H1 (cell line): Measurements from ENCODE around the gene PHC2. TPM values are rescaled to one million over a fixed set of nuclear protein-coding genes. Genes with fewer than 3 reads are reported as not detected.

Source experiments
- CTCF ChIA-PET: fragments of 300-600 bp; sonication (Branson Sonifier 250); formaldehyde crosslinking; loops from one replicate; lab custom pipeline; 2021; ENCODE audit not compliant: partially characterized antibody; lab: Charles Lee
- POLR2A ChIA-PET: fragments of 300-600 bp; sonication (Branson Sonifier 250); formaldehyde crosslinking; loops from one replicate; lab custom pipeline; 2021; ENCODE audit warnings: inconsistent platforms; ENCODE audit not compliant: partially characterized antibody; lab: Charles Lee
- DNase-seq, 2 experiments: peaks; one replicate each; pipeline versions ENCODE4 v3.0.0 to v3.0.0-alpha.2; 2010 to 2022; ENCODE audit warnings: low spot score in 2 of 2, low read depth in 1 of 2, mixed read lengths in 1 of 2
- FAIRE-seq: peaks from 2 replicates; lab custom pipeline; 2011; peaks lifted over from hg19 to GRCh38; lab: Jason Lieb, UNC
- H2AFZ ChIP-seq: 2 replicates; pipeline ENCODE4 v1.8.1; 2012; ENCODE audit warnings: low read length, inconsistent platforms
- H2AK5ac ChIP-seq: 2 replicates; pipeline ENCODE4 v1.6.1; 2013; ENCODE audit warnings: low read depth, low read length
- H2BK120ac ChIP-seq: replicated peaks from 2 replicates; pipeline ENCODE3; 2013; ENCODE audit warnings: low read depth, low read length, inconsistent platforms
- H2BK12ac ChIP-seq: 2 replicates; pipeline ENCODE4 v1.6.1; 2013; ENCODE audit warnings: low read depth, low read length
- H2BK15ac ChIP-seq: 2 replicates; pipeline ENCODE4 v1.6.1; 2013; ENCODE audit warnings: low read length
- H2BK20ac ChIP-seq: 2 replicates; pipeline ENCODE4 v1.6.1; 2013; ENCODE audit warnings: low read length
- H2BK5ac ChIP-seq: 2 replicates; pipeline ENCODE4 v1.6.1; 2013; ENCODE audit warnings: low read depth, low read length
- H3K14ac ChIP-seq: 2 replicates; pipeline ENCODE4 v1.6.1; 2013; ENCODE audit warnings: inconsistent platforms; ENCODE audit not compliant: insufficient read length
- H3K18ac ChIP-seq: 2 replicates; pipeline ENCODE4 v1.6.1; 2013; ENCODE audit warnings: low read length; ENCODE audit errors: extremely low read depth
- H3K23ac ChIP-seq: 2 replicates; pipeline ENCODE4 v1.6.1; 2013; ENCODE audit warnings: inconsistent platforms; ENCODE audit not compliant: insufficient read length
- H3K23me2 ChIP-seq: 2 replicates; pipeline ENCODE4 v1.6.1; 2013; ENCODE audit warnings: low read depth, low read length
- H3K27ac ChIP-seq: 2 replicates; pipeline ENCODE4 v1.6.1; 2011; ENCODE audit warnings: low read depth, low read length, inconsistent platforms
- H3K27me3 ChIP-seq, 4 experiments: replicated peaks in 1 of 4; 1 replicate in 1 of 4; 2 replicates in 3 of 4; pipeline versions ENCODE4 v1.6.1 to v1.8.1; 2011 to 2013; ENCODE audit warnings: low read length in 3 of 4, mild to moderate bottlenecking in 3 of 4, inconsistent platforms in 2 of 4, mixed read lengths in 2 of 4, moderate library complexity in 1 of 4; ENCODE audit not compliant: control insufficient read depth in 3 of 4, insufficient read depth in 3 of 4; ENCODE audit errors: extremely low read depth in 1 of 4
- H3K36me3 ChIP-seq, 4 experiments: 2 replicates each; pipeline versions ENCODE4 v1.6.1 to v1.8.1; 2011 to 2013; ENCODE audit warnings: mild to moderate bottlenecking in 4 of 4, low read length in 3 of 4, moderate library complexity in 2 of 4, control low read depth in 1 of 4, inconsistent platforms in 1 of 4; ENCODE audit not compliant: insufficient read depth in 4 of 4, control insufficient read depth in 2 of 4
- H3K4ac ChIP-seq: replicated peaks from 2 replicates; pipeline ENCODE3; 2013; ENCODE audit warnings: low read length, low read depth, mixed read lengths, inconsistent platforms; ENCODE audit not compliant: insufficient read length
- H3K4me1 ChIP-seq, 4 experiments: replicated peaks in 1 of 4; 1 replicate in 1 of 4; 2 replicates in 3 of 4; pipeline versions ENCODE4 v1.6.1 to v1.8.1; 2011 to 2013; ENCODE audit warnings: low read length in 3 of 4, inconsistent platforms in 2 of 4, mixed read lengths in 1 of 4; ENCODE audit not compliant: insufficient read depth in 4 of 4, control insufficient read depth in 3 of 4
- H3K4me2 ChIP-seq, 2 experiments: 2 replicates each; pipeline versions ENCODE4 v1.6.1 to v1.8.1; 2011 to 2013; ENCODE audit warnings: low read depth in 2 of 2, low read length in 2 of 2, control low read depth in 1 of 2, inconsistent platforms in 1 of 2, mild to moderate bottlenecking in 1 of 2; ENCODE audit not compliant: insufficient read depth in 1 of 2
- H3K4me3 ChIP-seq, 4 experiments: fragments of 200-600, 300-600 bp in 1 of 4; sonication (generic), shearing (Covaris generic), sonication (Bioruptor Twin) in 1 of 4; 2 replicates each; pipeline versions ENCODE4 v1.5.1 to v1.8.1; 2011 to 2016; ENCODE audit warnings: low read length in 4 of 4, low read depth in 3 of 4, control low read depth in 2 of 4, inconsistent platforms in 2 of 4, mild to moderate bottlenecking in 2 of 4, mixed read lengths in 1 of 4, moderate library complexity in 1 of 4; ENCODE audit not compliant: insufficient read depth in 2 of 4; ENCODE audit errors: extremely low read depth in 1 of 4
- H3K56ac ChIP-seq: replicated peaks from 2 replicates; pipeline ENCODE3; 2013; ENCODE audit warnings: low read depth, mild to moderate bottlenecking, mixed read lengths, low read length, inconsistent platforms; ENCODE audit not compliant: insufficient read length
- H3K79me1 ChIP-seq: 2 replicates; pipeline ENCODE4 v1.6.1; 2013; ENCODE audit warnings: low read depth, low read length, control low read depth
- H3K79me2 ChIP-seq, 2 experiments: 2 replicates each; pipeline versions ENCODE4 v1.6.1 to v1.8.1; 2012 to 2013; ENCODE audit warnings: low read length in 2 of 2, mild to moderate bottlenecking in 2 of 2, inconsistent platforms in 1 of 2; ENCODE audit not compliant: insufficient read depth in 2 of 2, control insufficient read depth in 1 of 2
- H3K9ac ChIP-seq, 4 experiments: replicated peaks in 1 of 4; 1 replicate in 1 of 4; 2 replicates in 3 of 4; pipeline versions ENCODE4 v1.6.1 to v1.8.1; 2011 to 2013; ENCODE audit warnings: low read depth in 3 of 4, low read length in 3 of 4, control low read depth in 2 of 4, mild to moderate bottlenecking in 2 of 4, moderate library complexity in 2 of 4, inconsistent platforms in 1 of 4; ENCODE audit errors: extremely low read depth in 1 of 4
- H3K9me3 ChIP-seq, 2 experiments: 2 replicates each; pipeline versions ENCODE4 v1.6.1 to v1.8.1; 2012 to 2013; ENCODE audit warnings: mild to moderate bottlenecking in 2 of 2, moderate library complexity in 2 of 2, control low read depth in 1 of 2, inconsistent platforms in 1 of 2, low read depth in 1 of 2, low read length in 1 of 2, mixed read lengths in 1 of 2; ENCODE audit not compliant: insufficient read depth in 2 of 2
- H4K20me1 ChIP-seq, 2 experiments: replicated peaks in 1 of 2; 2 replicates each; pipeline versions ENCODE3 to v1.8.1; 2011 to 2013; ENCODE audit warnings: inconsistent platforms in 2 of 2, low read length in 2 of 2, mild to moderate bottlenecking in 1 of 2; ENCODE audit not compliant: insufficient read depth in 2 of 2, control insufficient read depth in 1 of 2
- H4K5ac ChIP-seq: 2 replicates; pipeline ENCODE4 v1.6.1; 2013; ENCODE audit warnings: low read length, low read depth, mixed read lengths, inconsistent platforms; ENCODE audit not compliant: insufficient read length
- H4K8ac ChIP-seq: 2 replicates; pipeline ENCODE4 v1.8.0; 2013; ENCODE audit warnings: mild to moderate bottlenecking, moderate library complexity, low read length, inconsistent platforms; ENCODE audit not compliant: insufficient read depth; ENCODE audit errors: extremely low read depth
- H4K91ac ChIP-seq: replicated peaks from 2 replicates; pipeline ENCODE3; 2013; ENCODE audit warnings: low read length, mixed read lengths, inconsistent platforms; ENCODE audit not compliant: insufficient read length
- BRCA1 ChIP-seq: IDR thresholded peaks from 2 replicates; pipeline ENCODE4 v1.6.1; 2012; ENCODE audit warnings: low read depth, low read length, improper control_type of control experiment
- CEBPB ChIP-seq: IDR thresholded peaks from 2 replicates; pipeline ENCODE4 v1.6.1; 2012; ENCODE audit warnings: low read depth, low read length
- CHD1 ChIP-seq: IDR thresholded peaks from 2 replicates; pipeline ENCODE4 v1.6.1; 2012; ENCODE audit warnings: low read depth, low read length, improper control_type of control experiment
- CHD2 ChIP-seq: IDR thresholded peaks from 2 replicates; pipeline ENCODE4 v1.6.1; 2012; ENCODE audit warnings: low read length, improper control_type of control experiment
- CREB1 ChIP-seq: IDR thresholded peaks from 2 replicates; pipeline ENCODE4 v1.6.1; 2012; ENCODE audit warnings: inconsistent platforms
- FOSL1 ChIP-seq: IDR thresholded peaks from 2 replicates; pipeline ENCODE4 v1.6.1; 2011; ENCODE audit warnings: mild to moderate bottlenecking, low read depth, low read length, moderate library complexity; ENCODE audit not compliant: insufficient read depth
- JUN ChIP-seq: IDR thresholded peaks from 2 replicates; pipeline ENCODE4 v1.6.1; 2011; ENCODE audit warnings: low read depth, mild to moderate bottlenecking, improper control_type of control experiment, low read length
- PHF8 ChIP-seq: fragments of 200-600 bp; sonication (generic); conservative IDR thresholded peaks from 2 replicates; pipeline ENCODE4 v1.7.1; 2012; ENCODE audit warnings: low read depth, mild to moderate bottlenecking, inconsistent platforms, low read length, moderate library complexity
- POU5F1 ChIP-seq: IDR thresholded peaks from 2 replicates; pipeline ENCODE4 v1.6.1; 2011; ENCODE audit warnings: low read depth, mild to moderate bottlenecking, low read length, moderate library complexity
- RXRA ChIP-seq: IDR thresholded peaks from 2 replicates; pipeline ENCODE4 v1.6.1; 2011; ENCODE audit warnings: low read depth, mild to moderate bottlenecking, low read length, moderate library complexity; ENCODE audit not compliant: insufficient read depth
- SIRT6 ChIP-seq: IDR thresholded peaks from one replicate; pipeline ENCODE4 v1.7.1; 2012; ENCODE audit warnings: low read length, inconsistent platforms
- SIX5 ChIP-seq: IDR thresholded peaks from 2 replicates; pipeline ENCODE4 v1.6.1; 2011; ENCODE audit warnings: mild to moderate bottlenecking, low read depth, low read length
- SP1 ChIP-seq: IDR thresholded peaks from 2 replicates; pipeline ENCODE4 v1.6.1; 2011; ENCODE audit warnings: low read depth, low read length
- SRF ChIP-seq: IDR thresholded peaks from 2 replicates; pipeline ENCODE4 v1.6.1; 2011; ENCODE audit warnings: mild to moderate bottlenecking, low read depth, low read length, moderate library complexity
- TBP ChIP-seq: IDR thresholded peaks from 2 replicates; pipeline ENCODE4 v1.6.1; 2011; ENCODE audit warnings: low read depth, low read length, improper control_type of control experiment
- YY1 ChIP-seq: IDR thresholded peaks from 2 replicates; pipeline ENCODE4 v1.6.1; 2011; ENCODE audit warnings: low read depth, mild to moderate bottlenecking, low read length
- WGBS, 2 experiments: shearing (Covaris generic) in 1 of 2; methylation state at CpG; one replicate each; pipeline versions ENCODE4 v1.1.6 to v1.1.7; 2013 to 2015; ENCODE audit warnings: low lambda C conversion rate in 2 of 2, mixed read lengths in 2 of 2, inconsistent platforms in 1 of 2, low coverage in 1 of 2, missing lambda C conversion rate in 1 of 2; ENCODE audit not compliant: insufficient replicate concordance in 2 of 2, insufficient coverage in 1 of 2, insufficient read length in 1 of 2; ENCODE audit errors: extremely low coverage in 1 of 2, missing lambda C conversion rate in 1 of 2; 5-methylcytosine and 5-hydroxymethylcytosine counted together
- polyA plus RNA-seq, 7 experiments: library from polyadenylated mRNA; depleted of rRNA in 3 of 7; stranded (reverse) in 5 of 7; unstranded in 2 of 7; fragments of >200 nt in 5 of 7; fragments of 200-250 nt in 2 of 7; gene quantifications; 1 replicate in 5 of 7; 2 replicates in 1 of 7; 4 replicates in 1 of 7; pipeline versions ENCODE4 v1.2.1 to v1.2.3, GENCODE V29; 2011 to 2013; ENCODE audit warnings: missing spikeins in 2 of 7, mixed read lengths in 2 of 7
- total RNA-seq: library from RNA; stranded (reverse); fragmentation: NEBNext Ultra II Directional; extraction: Animal tissue kit (Norgen Biotek cat#: 25700); gene quantifications from 2 replicates; pipeline ENCODE4 v1.2.1, GENCODE V29; 2021

Gene PHC2
- total and polyA plus RNA-seq, 2 of the 8 experiments (the other 6 are each of a cell fraction or from before 2014, with no cell fraction given): 5.6 to 14.2 TPM

- no peak overlapping the region for H4K91ac ChIP-seq
- H2BK12ac ChIP-seq: no peak overlapping the region
- H2BK20ac ChIP-seq: no peak overlapping the region; the same call in 1 of the 2 replicates
- H3K36me3 ChIP-seq: no peaks in the 10 kb centered on the region
- no peak overlapping the region for H3K14ac ChIP-seq
- H3K4me2 ChIP-seq: no peak overlapping the region
- no peaks in the 10 kb centered on the region; the same call in 1 of the 2 replicates for H3K79me1 ChIP-seq
- 80% methylated on average over 2 of the region's 2 CpGs; no CpG with 5 or more reads in 1 of the 2 experiments for WGBS, 2 experiments
- H3K9me3 ChIP-seq: no peaks in the 10 kb centered on the region
- no peak overlapping the region for H3K23ac ChIP-seq
- H2AFZ ChIP-seq: no peak overlapping the region
- H2AK5ac ChIP-seq: no peak overlapping the region
- H3K56ac ChIP-seq: no peak overlapping the region
- H2BK120ac ChIP-seq: no peak overlapping the region
- no peaks in the 10 kb centered on the region for H3K79me2 ChIP-seq
- DNase-seq: no peak
- H3K4ac ChIP-seq: no peak overlapping the region
- H3K4me3 ChIP-seq: no peak overlapping the region
- no peak overlapping the region for H4K8ac ChIP-seq
- CTCF ChIA-PET: interaction anchor here (0.6 kb wide), 1 partner anchor 185 kb away, joined by 3 read pairs; no protein-coding TSS in a partner anchor
- peaks cover 5% of the 10 kb centered on the region; the same call in 1 of the 2 replicates for H3K23me2 ChIP-seq
- no peak overlapping the region for H3K18ac ChIP-seq
- peaks cover 0 to 18% (median 6%) of the 10 kb centered on the region in 4 experiments; a peak in 5 of 7 replicates for H3K4me1 ChIP-seq
- POLR2A ChIA-PET: no interaction called here
- H3K9ac ChIP-seq: no peak overlapping the region
- peaks cover 0 to 15% (median 12%) of the 10 kb centered on the region in 4 experiments; a peak in 5 of 7 replicates for H3K27me3 ChIP-seq
- no peak overlapping the region for H3K27ac ChIP-seq
- no peak overlapping the region for H2BK15ac ChIP-seq
- no peak for FAIRE-seq
- no peak overlapping the region for H2BK5ac ChIP-seq
- H4K20me1 ChIP-seq: no peaks in the 10 kb centered on the region
- TF ChIP-seq FOSL1: no peak
- no peak for TF ChIP-seq YY1
- TF ChIP-seq SIRT6: no peak
- TF ChIP-seq POU5F1: no peak
- no peak for TF ChIP-seq PHF8
- no peak for TF ChIP-seq JUN
- no peak for TF ChIP-seq CREB1
- no peak for TF ChIP-seq RXRA
- TF ChIP-seq CEBPB: no peak
- no peak for TF ChIP-seq TBP
- TF ChIP-seq SIX5: no peak
- no peak for TF ChIP-seq CHD1
- TF ChIP-seq BRCA1: no peak
- no peak for TF ChIP-seq CHD2
- no peak for TF ChIP-seq SP1
- TF ChIP-seq SRF: no peak
- TF ChIP-seq, all 59 proteins: peak for 0
- H4K5ac ChIP-seq: no peak overlapping the region
Observed at GRCh38 chr1:33425900-33426299, 5.0 kb downstream of the PHC2 start.
